Activated CD8-positive, alpha-beta T cell treated with anti-CD3 and anti-CD28 coated beads for 36 hours (primary cell): ENCODE data around the gene PLCB2. TPM values are rescaled to one million over a fixed set of nuclear protein-coding genes. Genes with fewer than 3 reads are reported as not detected.

Source experiments
- ATAC-seq: fragments of 200-7000 bp; cut with Tn5 transposase; one replicate; pipeline ENCODE4 v1.10.0; 2021; ENCODE audit warnings: mild to moderate bottlenecking, moderate library complexity
- CTCF ChIA-PET: fragments of 350-600 bp; sonication (Branson Sonifier 250); formaldehyde crosslinking; loops from one replicate; lab custom pipeline; 2021; ENCODE audit warnings: antibody characterized with exemption; lab: Charles Lee
- POLR2A ChIA-PET: fragments of 350-600 bp; sonication (Branson Sonifier 250); formaldehyde crosslinking; loops from one replicate; lab custom pipeline; 2021; ENCODE audit warnings: antibody characterized with exemption; lab: Charles Lee
- DNase-seq: peaks from one replicate; pipeline ENCODE4 v3.0.0-alpha.2; 2020
- H3K27ac Mint-ChIP-seq: one replicate; pipeline ENCODE4 v1.8.0; 2021; ENCODE audit warnings: mild to moderate bottlenecking, mixed read lengths
- H3K27me3 Mint-ChIP-seq: one replicate; pipeline ENCODE4 v1.8.0; 2021; ENCODE audit warnings: mixed read lengths
- H3K36me3 Mint-ChIP-seq: one replicate; pipeline ENCODE4 v1.8.0; 2021; ENCODE audit warnings: low read depth, mixed read lengths
- H3K4me1 Mint-ChIP-seq: one replicate; pipeline ENCODE4 v1.8.0; 2021; ENCODE audit warnings: low read depth, mixed read lengths
- H3K4me3 Mint-ChIP-seq: one replicate; pipeline ENCODE4 v1.8.0; 2021; ENCODE audit warnings: mild to moderate bottlenecking, moderate library complexity, mixed read lengths
- H3K9me3 Mint-ChIP-seq: one replicate; pipeline ENCODE4 v1.8.0; 2021; ENCODE audit warnings: mixed read lengths
- intact Hi-C: fragments of 100-400 bp; cut with micrococcal nuclease; formaldehyde crosslinking; loops from one replicate; pipeline ENCODE4 v1.10.0; 2022
- total RNA-seq, 2 experiments: library from RNA; stranded (reverse); gene quantifications; one replicate each; pipeline ENCODE4 v1.2.3, GENCODE V29; 2021
- TF ChIP-seq, protein P1 (sequence below): fragments of 200-600 bp; IDR thresholded peaks from one replicate; pipeline ENCODE4 v1.8.0; 2022; ENCODE audit warnings: antibody characterized with exemption, mild to moderate bottlenecking

Gene PLCB2
- total RNA-seq, 2 experiments from 2014 or later: 44.6 to 58.8 TPM

DNA sequence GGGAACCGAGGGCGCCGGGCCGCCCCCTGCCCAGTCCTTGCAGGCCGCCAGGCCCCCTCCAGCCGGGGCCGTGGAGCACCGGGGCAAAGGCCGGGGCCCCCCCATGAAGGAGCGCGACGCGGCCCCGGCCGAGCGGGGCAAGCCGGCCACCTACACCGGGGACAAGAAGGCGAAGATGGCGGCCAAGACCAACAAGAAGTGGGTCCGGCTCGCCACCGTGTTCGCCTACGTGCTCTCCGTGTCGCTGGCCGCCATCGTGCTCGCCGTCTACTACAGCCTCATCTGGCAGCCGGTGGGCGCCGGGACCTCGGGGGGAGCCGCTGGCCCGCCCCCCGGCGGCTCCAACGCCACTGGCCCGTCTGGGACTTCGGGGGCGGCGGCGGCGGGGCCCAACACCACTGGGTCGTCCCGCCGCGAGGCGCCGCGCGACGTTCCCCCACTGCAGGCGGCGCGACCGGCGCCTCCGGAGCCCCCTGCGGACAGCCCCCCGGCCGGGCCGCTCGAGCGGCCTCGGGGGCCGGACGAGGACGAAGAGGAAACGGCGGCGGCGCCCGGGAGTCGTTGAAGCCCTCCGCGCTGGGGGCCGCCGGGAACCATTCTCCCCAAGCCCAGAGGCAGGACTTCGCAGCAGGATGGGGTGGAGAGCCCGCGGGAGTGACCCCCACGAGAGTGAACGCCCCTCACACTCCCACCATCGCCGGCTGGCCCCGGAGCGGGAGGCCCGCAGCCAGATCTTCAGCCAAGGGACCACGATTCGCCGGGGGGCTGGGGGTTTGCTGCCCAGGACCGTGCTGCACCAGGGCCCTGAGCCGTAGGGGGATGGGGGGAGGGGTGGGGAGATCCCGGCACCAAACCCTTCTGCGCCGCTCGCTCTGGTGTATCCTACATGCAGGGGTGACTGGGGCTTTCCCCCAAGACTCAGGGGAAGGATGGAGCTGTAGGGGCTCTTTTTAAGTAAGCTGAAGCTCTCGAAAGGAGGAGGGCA lies 16.5 kb upstream of the PLCB2 start:
- POLR2A ChIA-PET: interaction anchor here (0.6 to 5.5 kb wide), 5 partner anchors 10 to 1794 kb away, joined by 3 to 37 read pairs (median 5); partner anchors contain the start of gene PLCB2
- no peaks in the 10 kb centered on the region for H3K9me3 Mint-ChIP-seq
- H3K27me3 Mint-ChIP-seq: no peaks in the 10 kb centered on the region
- H3K4me1 Mint-ChIP-seq: peaks cover 31% of the 10 kb centered on the region
- CTCF ChIA-PET: interaction anchor here (0.8 to 23.8 kb wide), 16 partner anchors 13 to 220 kb away, joined by 3 to 595 read pairs (median 6); partner anchors contain the start of genes BAHD1, CCDC9B and PLCB2
- peaks cover 6% of the 10 kb centered on the region for H3K36me3 Mint-ChIP-seq
- H3K27ac Mint-ChIP-seq: no peak overlapping the region
- H3K4me3 Mint-ChIP-seq: peak overlapping the region; percentile 71
- TF ChIP-seq, protein P1, sequence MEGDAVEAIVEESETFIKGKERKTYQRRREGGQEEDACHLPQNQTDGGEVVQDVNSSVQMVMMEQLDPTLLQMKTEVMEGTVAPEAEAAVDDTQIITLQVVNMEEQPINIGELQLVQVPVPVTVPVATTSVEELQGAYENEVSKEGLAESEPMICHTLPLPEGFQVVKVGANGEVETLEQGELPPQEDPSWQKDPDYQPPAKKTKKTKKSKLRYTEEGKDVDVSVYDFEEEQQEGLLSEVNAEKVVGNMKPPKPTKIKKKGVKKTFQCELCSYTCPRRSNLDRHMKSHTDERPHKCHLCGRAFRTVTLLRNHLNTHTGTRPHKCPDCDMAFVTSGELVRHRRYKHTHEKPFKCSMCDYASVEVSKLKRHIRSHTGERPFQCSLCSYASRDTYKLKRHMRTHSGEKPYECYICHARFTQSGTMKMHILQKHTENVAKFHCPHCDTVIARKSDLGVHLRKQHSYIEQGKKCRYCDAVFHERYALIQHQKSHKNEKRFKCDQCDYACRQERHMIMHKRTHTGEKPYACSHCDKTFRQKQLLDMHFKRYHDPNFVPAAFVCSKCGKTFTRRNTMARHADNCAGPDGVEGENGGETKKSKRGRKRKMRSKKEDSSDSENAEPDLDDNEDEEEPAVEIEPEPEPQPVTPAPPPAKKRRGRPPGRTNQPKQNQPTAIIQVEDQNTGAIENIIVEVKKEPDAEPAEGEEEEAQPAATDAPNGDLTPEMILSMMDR: no peak
- peak; percentile 64 for DNase-seq
- intact Hi-C loops: no loop called here
- ATAC-seq: peak; percentile 8

DNA sequence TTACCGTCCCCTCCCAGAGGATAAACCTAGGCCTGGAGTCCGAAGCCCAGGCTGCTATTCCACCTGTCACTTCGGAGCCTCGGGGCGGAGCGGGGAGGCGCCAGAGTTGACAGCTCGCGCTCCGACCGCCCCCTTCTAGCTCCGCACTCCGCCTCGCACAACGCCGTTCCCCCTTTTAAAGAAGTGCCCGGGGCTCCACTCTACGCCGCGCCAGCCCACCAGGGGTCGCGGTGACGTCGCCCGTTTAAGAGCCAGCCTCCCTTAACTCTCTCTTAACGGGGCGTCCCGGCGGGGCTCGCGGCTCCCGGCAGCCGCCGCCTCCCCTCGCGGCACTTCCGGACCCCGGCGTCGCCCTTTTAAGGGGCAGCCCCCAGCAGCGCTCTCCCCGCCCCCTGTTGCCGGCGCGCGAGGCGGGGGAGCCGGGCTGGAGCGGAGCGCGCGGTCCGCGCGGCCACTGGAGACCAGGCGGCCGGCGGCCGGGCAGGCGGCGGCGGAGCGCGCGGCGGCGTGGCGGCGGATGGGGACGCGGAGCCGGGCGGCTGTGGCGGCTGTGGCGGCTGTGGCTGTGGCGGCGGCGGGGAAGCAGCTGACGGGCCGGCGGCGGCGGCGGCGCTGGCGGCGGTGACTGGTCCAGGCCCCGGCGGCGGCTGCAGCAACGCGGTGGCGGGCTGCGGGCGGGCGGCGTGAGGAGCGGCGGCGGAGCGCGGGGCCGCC lies 15.7 kb upstream of the PLCB2 start, which contains the start of gene INAFM2:
Gene INAFM2 (plus strand): TSS at position 454 of the 714 bp plus-strand sequence. CDS start 364 bp downstream, outside the sequence.
- intact Hi-C loops: no loop called here
- H3K27me3 Mint-ChIP-seq: no peaks in the 10 kb centered on the region
- H3K4me3 Mint-ChIP-seq: peak within 1 kb of the TSS; percentile 71
- ChIA-PET CTCF (interaction anchor here (0.6 to 23.8 kb wide), 18 partner anchors 9 to 219 kb away, joined by 3 to 595 read pairs (median 4); partner anchors contain the start of genes CCDC9B, IVD and PLCB2), POLR2A (interaction anchor here (0.6 to 5.5 kb wide), 10 partner anchors 9 to 1793 kb away, joined by 3 to 37 read pairs (median 3); partner anchors contain the start of gene PLCB2)
- DNase-seq (peak; percentile 95), ATAC-seq (peak; percentile 94)
- peaks cover 6% of the 10 kb centered on the region for H3K36me3 Mint-ChIP-seq
- peaks cover 31% of the 10 kb centered on the region for H3K4me1 Mint-ChIP-seq
- H3K27ac Mint-ChIP-seq: no peak within 1 kb of the TSS
- no peaks in the 10 kb centered on the region for H3K9me3 Mint-ChIP-seq
- TF ChIP-seq, protein P1: peak; percentile 64

DNA sequence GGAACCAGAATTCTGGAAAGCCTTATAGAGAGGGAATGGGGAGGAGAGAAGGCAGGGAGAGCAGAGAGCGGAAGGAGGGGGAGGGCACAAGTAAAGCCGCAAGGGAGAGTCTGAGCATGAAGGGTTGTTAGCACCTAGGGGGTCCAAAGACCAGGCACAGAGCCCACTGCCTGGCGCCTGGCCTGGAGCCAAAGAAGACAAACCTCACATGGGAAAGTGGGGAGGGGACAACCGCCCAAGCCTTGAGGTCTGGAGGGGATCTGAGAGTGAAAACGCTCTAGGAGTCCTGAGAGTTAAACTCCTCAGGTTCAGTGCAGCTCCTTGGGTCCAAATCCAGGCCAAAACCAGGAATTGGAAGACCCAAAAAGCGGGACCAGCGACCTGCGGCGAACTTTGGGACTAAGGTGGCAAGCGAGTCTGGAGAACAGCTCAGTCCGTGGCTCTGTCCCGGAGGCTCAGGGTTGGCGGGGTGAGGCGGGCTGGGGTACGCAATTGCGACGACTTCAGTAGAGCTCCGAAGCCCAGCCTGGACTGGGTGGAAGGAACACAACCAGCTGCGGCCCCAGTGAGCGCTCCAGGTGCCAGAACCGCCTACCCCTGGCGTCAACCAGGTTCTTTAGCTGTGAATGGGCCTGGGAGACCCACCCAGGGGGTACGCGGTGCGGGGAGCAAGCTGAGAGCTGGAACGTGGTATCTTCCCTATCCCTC lies 14.9 kb upstream of the PLCB2 start:
- peak; percentile 1 for ATAC-seq
- Mint-ChIP-seq H3K36me3 (peaks cover 6% of the 10 kb centered on the region), H3K9me3 (no peaks in the 10 kb centered on the region), H3K4me1 (peaks cover 31% of the 10 kb centered on the region), H3K27me3 (no peaks in the 10 kb centered on the region), H3K27ac (no peak overlapping the region), H3K4me3 (peak overlapping the region; percentile 61)
- TF ChIP-seq, protein P1: no peak
- intact Hi-C loops: no loop called here
- ChIA-PET CTCF (interaction anchor here (0.6 to 23.8 kb wide), 18 partner anchors 9 to 218 kb away, joined by 3 to 595 read pairs (median 4); partner anchors contain the start of genes CCDC9B, IVD and PLCB2), POLR2A (interaction anchor here (0.6 to 5.5 kb wide), 8 partner anchors 9 to 292 kb away, joined by 3 to 37 read pairs (median 3); partner anchors contain the start of gene PLCB2)
- no peak for DNase-seq

DNA sequence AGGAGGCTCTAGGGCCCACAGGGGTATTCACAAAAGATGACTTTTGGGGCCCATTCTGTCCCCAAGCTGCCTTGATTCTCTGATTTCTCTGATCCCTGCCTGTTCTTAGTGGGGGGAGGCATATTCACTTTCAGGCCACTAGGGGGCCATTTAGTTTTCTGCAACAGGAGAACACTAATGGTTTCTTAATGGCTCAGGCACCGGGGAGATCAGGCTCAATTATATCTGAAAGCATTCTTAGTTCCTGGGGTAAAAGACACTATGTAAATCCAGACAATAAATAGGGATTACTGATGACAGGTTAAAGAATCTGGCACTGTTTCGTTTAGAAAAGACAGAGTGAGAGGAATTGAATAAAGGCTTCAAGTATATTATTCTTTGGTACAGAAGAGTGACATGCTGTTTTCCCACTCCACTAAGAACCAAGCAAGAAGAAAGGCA lies 13.2 kb upstream of the PLCB2 start:
- ATAC-seq (peak; percentile 20), DNase-seq (peak; percentile 75)
- intact Hi-C loops: no loop called here
- Mint-ChIP-seq H3K27ac (peak overlapping the region; percentile 47), H3K27me3 (no peaks in the 10 kb centered on the region), H3K4me3 (no peak overlapping the region), H3K9me3 (no peaks in the 10 kb centered on the region), H3K36me3 (peaks cover 5% of the 10 kb centered on the region), H3K4me1 (peaks cover 22% of the 10 kb centered on the region)
- TF ChIP-seq, protein P1: peak; percentile 89
- POLR2A ChIA-PET: interaction anchor here (1.4 to 5.5 kb wide), 2 partner anchors 13 to 15 kb away, joined by 5 to 37 read pairs; partner anchors contain the start of gene PLCB2
- CTCF ChIA-PET: interaction anchor here (0.7 to 23.8 kb wide), 22 partner anchors 8 to 274 kb away, joined by 3 to 595 read pairs (median 4); partner anchors contain the start of genes ANKRD63, CCDC9B, IVD and KNSTRN
